OCI-LY3 (cell line): ENCODE results near the gene UFSP2.

Experiments
- H2AFZ ChIP-seq: fragments of 200-600, 300-600 bp; shearing (Covaris generic); 2 replicates; pipeline ENCODE4 v1.6.0; 2014; ENCODE audit warnings: antibody characterized with exemption, low read depth, low read length
- H3K27ac ChIP-seq: fragments of 200-600, 300-600 bp; sonication (generic); 2 replicates; pipeline ENCODE4 v1.5.1; 2014; ENCODE audit warnings: mild to moderate bottlenecking, low read length, moderate library complexity, mixed read lengths
- H3K27me3 ChIP-seq: fragments of 200-600, 300-600 bp; sonication (generic); 2 replicates; pipeline ENCODE4 v1.6.1; 2014; ENCODE audit warnings: low read depth, low read length, mixed read lengths
- H3K36me3 ChIP-seq: fragments of 200-600, 300-600 bp; sonication (generic); replicated peaks from 2 replicates; pipeline ENCODE3; 2014; ENCODE audit warnings: low read depth, low read length, mixed read lengths
- H3K4me1 ChIP-seq: fragments of 300-600, 200-600 bp; sonication (generic); 2 replicates; pipeline ENCODE4 v1.6.1; 2014; ENCODE audit warnings: low read length, mixed read lengths
- H3K4me2 ChIP-seq: fragments of 200-600, 300-600 bp; sonication (generic); 2 replicates; pipeline ENCODE4 v1.6.1; 2014; ENCODE audit warnings: low read length, mixed read lengths
- H3K4me3 ChIP-seq: fragments of 300-600, 200-600 bp; sonication (generic); 2 replicates; pipeline ENCODE4 v1.5.1; 2014; ENCODE audit warnings: antibody characterized with exemption, mild to moderate bottlenecking, low read length, moderate library complexity
- H3K79me2 ChIP-seq: fragments of 300-600, 200-600 bp; shearing (Covaris generic); 2 replicates; pipeline ENCODE4 v1.6.1; 2014; ENCODE audit warnings: mild to moderate bottlenecking, low read length, mixed read lengths
- H3K9ac ChIP-seq: fragments of 300-600, 200-600 bp; shearing (Covaris generic); 2 replicates; pipeline ENCODE4 v1.6.0; 2014; ENCODE audit warnings: mild to moderate bottlenecking, low read length, moderate library complexity
- H3K9me3 ChIP-seq: fragments of 200-600, 300-600 bp; shearing (Covaris generic); 2 replicates; pipeline ENCODE4 v1.6.1; 2014; ENCODE audit warnings: low read length, mixed read lengths; ENCODE audit not compliant: insufficient read depth
- H4K20me1 ChIP-seq: fragments of 200-600, 300-600 bp; sonication (generic); 2 replicates; pipeline ENCODE4 v1.6.1; 2016; ENCODE audit warnings: low read length, mixed read lengths; ENCODE audit not compliant: insufficient read depth
- EZH2phosphoT487 ChIP-seq: fragments of 200-600 bp; shearing (Covaris generic); IDR thresholded peaks from 2 replicates; pipeline ENCODE4 v1.6.1; 2018; ENCODE audit warnings: antibody characterized with exemption, mixed run types, low read depth
- TF ChIP-seq, protein P1 (sequence below): fragments of 200-600, 300-600 bp; sonication (generic); IDR thresholded peaks from 2 replicates; pipeline ENCODE4 v1.5.1; 2014; ENCODE audit warnings: antibody characterized with exemption, low read length, low read depth

Gene UFSP2

GRCh38 chr4:185381288-185382196, 44.2 kb downstream of the UFSP2 start:
- H2AFZ ChIP-seq: no peak overlapping the region
- no peak overlapping the region for H3K9ac ChIP-seq
- no peak overlapping the region for H3K4me2 ChIP-seq
- H3K79me2 ChIP-seq: no peaks in the 10 kb centered on the region
- TF ChIP-seq, protein P1, sequence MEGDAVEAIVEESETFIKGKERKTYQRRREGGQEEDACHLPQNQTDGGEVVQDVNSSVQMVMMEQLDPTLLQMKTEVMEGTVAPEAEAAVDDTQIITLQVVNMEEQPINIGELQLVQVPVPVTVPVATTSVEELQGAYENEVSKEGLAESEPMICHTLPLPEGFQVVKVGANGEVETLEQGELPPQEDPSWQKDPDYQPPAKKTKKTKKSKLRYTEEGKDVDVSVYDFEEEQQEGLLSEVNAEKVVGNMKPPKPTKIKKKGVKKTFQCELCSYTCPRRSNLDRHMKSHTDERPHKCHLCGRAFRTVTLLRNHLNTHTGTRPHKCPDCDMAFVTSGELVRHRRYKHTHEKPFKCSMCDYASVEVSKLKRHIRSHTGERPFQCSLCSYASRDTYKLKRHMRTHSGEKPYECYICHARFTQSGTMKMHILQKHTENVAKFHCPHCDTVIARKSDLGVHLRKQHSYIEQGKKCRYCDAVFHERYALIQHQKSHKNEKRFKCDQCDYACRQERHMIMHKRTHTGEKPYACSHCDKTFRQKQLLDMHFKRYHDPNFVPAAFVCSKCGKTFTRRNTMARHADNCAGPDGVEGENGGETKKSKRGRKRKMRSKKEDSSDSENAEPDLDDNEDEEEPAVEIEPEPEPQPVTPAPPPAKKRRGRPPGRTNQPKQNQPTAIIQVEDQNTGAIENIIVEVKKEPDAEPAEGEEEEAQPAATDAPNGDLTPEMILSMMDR: no peak
- no peak for TF ChIP-seq EZH2phosphoT487
- H3K36me3 ChIP-seq: peaks cover 3% of the 10 kb centered on the region
- H3K4me1 ChIP-seq: no peaks in the 10 kb centered on the region
- no peaks in the 10 kb centered on the region for H3K27me3 ChIP-seq
- no peak overlapping the region for H3K4me3 ChIP-seq
- H3K27ac ChIP-seq: no peak overlapping the region
- no peaks in the 10 kb centered on the region for H4K20me1 ChIP-seq
- H3K9me3 ChIP-seq: no peaks in the 10 kb centered on the region

GRCh38 chr4:185380320-185380719, 45.4 kb downstream of the UFSP2 start:
- H3K9ac ChIP-seq: no peak overlapping the region
- no peak for TF ChIP-seq EZH2phosphoT487
- TF ChIP-seq, protein P1: no peak
- no peaks in the 10 kb centered on the region for H3K9me3 ChIP-seq
- H3K4me1 ChIP-seq: no peaks in the 10 kb centered on the region
- H3K79me2 ChIP-seq: no peaks in the 10 kb centered on the region
- no peak overlapping the region for H3K4me2 ChIP-seq
- H3K36me3 ChIP-seq: peaks cover 3% of the 10 kb centered on the region
- H2AFZ ChIP-seq: no peak overlapping the region
- no peak overlapping the region for H3K27ac ChIP-seq
- no peaks in the 10 kb centered on the region for H3K27me3 ChIP-seq
- no peaks in the 10 kb centered on the region for H4K20me1 ChIP-seq
- no peak overlapping the region for H3K4me3 ChIP-seq

DNA sequence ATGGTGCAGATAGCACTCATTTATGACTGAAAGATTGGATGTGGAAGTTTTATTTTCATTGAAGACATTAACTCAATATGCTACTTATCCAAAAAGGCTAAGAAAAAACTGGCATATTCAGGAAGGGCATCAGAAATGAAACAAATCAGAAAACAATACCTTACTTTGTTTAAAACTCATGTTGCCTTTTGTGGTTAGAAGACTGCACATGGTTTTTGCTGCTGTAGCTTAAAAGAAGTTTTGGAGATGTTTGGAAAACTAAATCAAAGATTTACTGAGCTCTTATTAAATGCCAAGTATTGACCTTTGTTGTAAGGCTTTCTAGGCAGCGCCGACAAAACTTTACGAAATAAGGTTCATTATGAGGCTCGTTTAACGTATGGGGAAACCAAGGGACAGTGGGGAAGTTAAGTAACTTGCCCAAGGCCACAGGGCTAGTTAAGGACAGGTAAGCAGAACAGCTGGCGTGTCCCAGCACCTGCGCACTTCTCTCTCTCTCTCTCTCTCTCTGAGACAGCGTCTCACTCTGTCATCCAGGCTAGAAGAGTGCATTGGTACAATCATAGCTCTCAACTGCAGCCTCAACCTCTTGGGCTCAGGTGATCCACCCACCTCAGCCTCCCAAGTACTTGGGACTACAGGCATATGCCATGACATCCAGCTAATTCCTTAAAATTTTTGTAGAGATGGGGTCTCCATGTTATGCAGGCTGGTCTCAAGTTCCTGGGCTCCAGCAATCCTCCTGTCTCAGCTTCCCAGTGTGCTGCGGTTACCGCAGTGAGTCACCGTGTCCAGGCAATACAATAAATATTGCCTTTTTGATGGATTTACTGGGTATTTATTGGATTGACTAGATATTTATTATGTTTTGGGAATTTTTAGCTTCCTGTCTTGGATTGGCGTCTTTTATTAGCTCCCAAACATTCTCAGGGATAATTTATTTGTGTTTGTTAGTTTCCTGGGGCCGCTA, 46.2 kb downstream of the UFSP2 start:
- no peak overlapping the region for H3K4me3 ChIP-seq
- no peak overlapping the region for H3K27ac ChIP-seq
- no peak overlapping the region for H2AFZ ChIP-seq
- H3K9me3 ChIP-seq: no peaks in the 10 kb centered on the region
- no peaks in the 10 kb centered on the region for H3K4me1 ChIP-seq
- TF ChIP-seq, protein P1: no peak
- TF ChIP-seq EZH2phosphoT487: no peak
- H3K4me2 ChIP-seq: no peak overlapping the region
- no peaks in the 10 kb centered on the region for H4K20me1 ChIP-seq
- H3K79me2 ChIP-seq: no peaks in the 10 kb centered on the region
- no peaks in the 10 kb centered on the region for H3K27me3 ChIP-seq
- H3K9ac ChIP-seq: no peak overlapping the region
- H3K36me3 ChIP-seq: peaks cover 3% of the 10 kb centered on the region

- no peak overlapping the region for H3K4me2 ChIP-seq
- no peaks in the 10 kb centered on the region for H3K27me3 ChIP-seq
- H3K4me1 ChIP-seq: no peaks in the 10 kb centered on the region
- H2AFZ ChIP-seq: no peak overlapping the region
- H3K36me3 ChIP-seq: peaks cover 3% of the 10 kb centered on the region
- no peaks in the 10 kb centered on the region for H4K20me1 ChIP-seq
- TF ChIP-seq EZH2phosphoT487: no peak
- TF ChIP-seq, protein P1: no peak
- H3K9me3 ChIP-seq: no peaks in the 10 kb centered on the region
- no peak overlapping the region for H3K9ac ChIP-seq
- no peak overlapping the region for H3K27ac ChIP-seq
- H3K4me3 ChIP-seq: no peak overlapping the region
- no peaks in the 10 kb centered on the region for H3K79me2 ChIP-seq
These were observed 47.5 kb downstream of the UFSP2 start for GRCh38 chr4:185378264-185378663.
